Panc1 (cell line): Measurements from ENCODE around the gene CDYL.

ENCODE experiments used
- CTCF ChIP-seq: fragments of 450-650 bp; IDR thresholded peaks from 2 replicates; pipeline ENCODE4 v1.5.1; 2017; ENCODE audit warnings: mild to moderate bottlenecking
- POLR2AphosphoS5 ChIP-seq: IDR thresholded peaks from 2 replicates; pipeline ENCODE4 v1.6.1; 2012; ENCODE audit warnings: mild to moderate bottlenecking, low read depth, low read length, moderate library complexity
- SIN3A ChIP-seq: IDR thresholded peaks from 2 replicates; pipeline ENCODE4 v1.6.1; 2012; ENCODE audit warnings: low read depth, mild to moderate bottlenecking, low read length, moderate library complexity, borderline replicate concordance; ENCODE audit not compliant: insufficient read depth
- TCF7L2 ChIP-seq: IDR thresholded peaks from 2 replicates; pipeline ENCODE4 v1.6.1; 2011; ENCODE audit warnings: mild to moderate bottlenecking, low read depth, low read length, inconsistent platforms
- TF ChIP-seq, protein P1 (sequence below), 2 experiments: IDR thresholded peaks; 2 replicates each; pipeline ENCODE4 v1.6.1; 2011 to 2012; ENCODE audit warnings: low read depth in 2 of 2, control low read depth in 1 of 2, low read length in 1 of 2, mild to moderate bottlenecking in 1 of 2, moderate library complexity in 1 of 2; ENCODE audit not compliant: insufficient read depth in 1 of 2

- TF ChIP-seq CTCF (no peak), POLR2AphosphoS5 (no peak), SIN3A (no peak), TCF7L2 (no peak)
- TF ChIP-seq, protein P1, sequence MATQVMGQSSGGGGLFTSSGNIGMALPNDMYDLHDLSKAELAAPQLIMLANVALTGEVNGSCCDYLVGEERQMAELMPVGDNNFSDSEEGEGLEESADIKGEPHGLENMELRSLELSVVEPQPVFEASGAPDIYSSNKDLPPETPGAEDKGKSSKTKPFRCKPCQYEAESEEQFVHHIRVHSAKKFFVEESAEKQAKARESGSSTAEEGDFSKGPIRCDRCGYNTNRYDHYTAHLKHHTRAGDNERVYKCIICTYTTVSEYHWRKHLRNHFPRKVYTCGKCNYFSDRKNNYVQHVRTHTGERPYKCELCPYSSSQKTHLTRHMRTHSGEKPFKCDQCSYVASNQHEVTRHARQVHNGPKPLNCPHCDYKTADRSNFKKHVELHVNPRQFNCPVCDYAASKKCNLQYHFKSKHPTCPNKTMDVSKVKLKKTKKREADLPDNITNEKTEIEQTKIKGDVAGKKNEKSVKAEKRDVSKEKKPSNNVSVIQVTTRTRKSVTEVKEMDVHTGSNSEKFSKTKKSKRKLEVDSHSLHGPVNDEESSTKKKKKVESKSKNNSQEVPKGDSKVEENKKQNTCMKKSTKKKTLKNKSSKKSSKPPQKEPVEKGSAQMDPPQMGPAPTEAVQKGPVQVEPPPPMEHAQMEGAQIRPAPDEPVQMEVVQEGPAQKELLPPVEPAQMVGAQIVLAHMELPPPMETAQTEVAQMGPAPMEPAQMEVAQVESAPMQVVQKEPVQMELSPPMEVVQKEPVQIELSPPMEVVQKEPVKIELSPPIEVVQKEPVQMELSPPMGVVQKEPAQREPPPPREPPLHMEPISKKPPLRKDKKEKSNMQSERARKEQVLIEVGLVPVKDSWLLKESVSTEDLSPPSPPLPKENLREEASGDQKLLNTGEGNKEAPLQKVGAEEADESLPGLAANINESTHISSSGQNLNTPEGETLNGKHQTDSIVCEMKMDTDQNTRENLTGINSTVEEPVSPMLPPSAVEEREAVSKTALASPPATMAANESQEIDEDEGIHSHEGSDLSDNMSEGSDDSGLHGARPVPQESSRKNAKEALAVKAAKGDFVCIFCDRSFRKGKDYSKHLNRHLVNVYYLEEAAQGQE (IDR thresholded peaks at IDR 0.05; ENCODE audit: insufficient read depth in 1 of 2, low read depth in 2 of 2, low read length in 1 of 2): no peak
Measured at GRCh38 chr6:4756247-4756646, 20.0 kb upstream of the CDYL start.
